ENCODE measurements around the gene CYP2R1.
"Not testable (repeated sequence)": the region's sequence is repeated elsewhere in the genome, so short reads cannot be mapped to it uniquely, and the experiment has no call there.

CYP2R1 gene

DNA sequence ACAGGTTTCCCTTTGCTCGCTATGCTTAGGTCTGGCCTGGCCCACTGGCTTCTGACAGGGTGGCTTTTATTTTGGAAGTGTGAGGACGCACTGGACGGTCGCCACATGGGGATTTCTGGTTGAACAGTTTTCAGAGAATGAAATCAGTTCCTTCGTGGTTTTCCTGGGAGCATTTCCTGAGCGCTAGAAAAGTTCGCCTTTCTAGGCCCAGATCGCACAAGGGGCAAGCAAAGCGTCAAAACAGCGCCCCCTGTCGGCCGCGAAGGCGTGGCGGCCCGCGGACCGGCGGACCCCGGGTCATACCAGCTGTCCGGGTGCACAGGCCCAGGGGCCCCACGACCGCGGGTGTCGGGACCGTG, 12.7 kb upstream of the CYP2R1 start:
- Mint-ChIP-seq H3K27ac (peak overlapping the region; percentile 86 to 94), H3K4me1 (peaks cover 52% of the 10 kb centered on the region), H3K9me3 (no peaks in the 10 kb centered on the region), H3K27me3 (no peaks in the 10 kb centered on the region), H3K4me3 (peak overlapping the region; percentile 93 to 95)
- ATAC-seq = peak; percentile 68
- DNase-seq = peak; percentile 81 to 85

DNA sequence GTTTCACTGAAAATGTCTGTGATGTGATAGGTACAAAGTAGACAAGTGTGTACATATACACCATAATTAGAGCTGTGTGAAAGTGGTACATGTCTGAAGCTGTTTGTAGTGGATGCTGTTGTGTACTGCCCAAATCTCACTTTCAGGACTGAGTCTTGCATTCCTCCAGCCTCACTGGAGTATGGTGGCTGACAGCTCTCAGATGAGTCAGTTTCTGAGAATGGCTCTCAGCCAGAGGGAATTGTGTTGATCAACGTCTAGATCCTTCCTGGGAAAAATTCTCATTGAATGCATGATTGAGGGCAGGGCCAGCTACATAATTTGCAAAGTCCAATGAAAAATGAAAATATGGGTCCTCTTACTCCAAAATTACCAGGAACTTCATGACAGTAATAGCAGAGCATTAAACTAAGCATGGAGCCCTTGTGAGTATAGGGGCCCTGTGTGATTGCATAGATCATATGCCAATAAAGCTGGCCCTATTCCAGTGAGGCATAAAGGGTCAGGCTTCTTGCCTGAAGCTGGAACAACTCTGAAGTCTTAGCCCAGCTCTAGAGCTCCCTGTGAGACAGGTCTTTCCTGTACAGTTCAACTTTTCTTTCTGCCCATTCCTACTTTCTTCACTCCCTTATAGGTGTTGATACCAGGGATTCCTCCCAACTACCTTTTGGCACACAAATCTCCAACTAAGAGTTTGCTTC, 10.8 kb upstream of the CYP2R1 start:
- Mint-ChIP-seq H3K4me1 (peaks cover 47% of the 10 kb centered on the region), H3K27me3 (no peaks in the 10 kb centered on the region), H3K27ac (no peak overlapping the region), H3K4me3 (no peak overlapping the region), H3K9me3 (no peaks in the 10 kb centered on the region)
- DNase-seq (no peak), ATAC-seq (no peak)

DNA sequence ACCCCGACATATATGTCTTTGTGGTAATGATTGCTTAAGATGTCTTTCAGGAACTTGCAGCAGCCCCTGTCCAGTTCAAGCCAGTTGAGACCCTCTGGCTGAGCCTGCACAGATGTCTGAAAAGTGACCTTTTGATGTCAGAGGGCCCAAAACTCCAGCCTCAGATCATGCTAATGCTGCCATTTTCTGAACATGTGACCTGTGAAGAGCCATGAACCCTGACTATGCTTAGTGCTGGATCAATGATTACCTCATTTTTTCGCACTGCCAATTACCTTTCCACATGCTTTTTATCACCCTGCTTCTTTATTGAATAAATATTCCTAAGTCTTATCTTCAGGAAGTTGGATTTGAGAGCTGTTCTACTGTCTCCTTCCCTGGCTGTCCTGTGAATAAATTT, 6.9 kb upstream of the CYP2R1 start:
- DNase-seq (no peak), ATAC-seq (no peak)
- Mint-ChIP-seq H3K4me3 (no peak overlapping the region), H3K27ac (no peak overlapping the region), H3K4me1 (peaks cover 30% of the 10 kb centered on the region), H3K27me3 (peaks cover 7% of the 10 kb centered on the region), H3K9me3 (no peaks in the 10 kb centered on the region)

DNA sequence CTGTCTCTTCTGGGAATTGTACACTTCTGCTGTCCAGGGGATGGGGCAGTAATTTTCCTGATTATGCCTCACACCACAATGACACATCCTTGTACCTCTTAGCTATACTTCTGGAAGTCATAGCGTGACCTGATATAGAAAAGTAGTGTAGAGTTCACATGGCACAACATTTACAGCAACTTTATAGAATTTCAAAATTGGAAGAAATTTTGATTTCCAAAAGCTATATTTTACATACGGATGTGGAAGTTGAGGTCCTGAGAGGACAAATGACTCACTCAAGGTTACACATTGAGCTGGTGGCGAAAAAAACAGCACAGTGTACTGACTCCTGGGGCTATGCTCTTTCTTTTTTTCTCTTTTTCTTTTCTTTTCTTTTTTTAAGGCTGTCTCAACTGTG, 6.3 kb upstream of the CYP2R1 start:
- H3K4me3 Mint-ChIP-seq = no peak overlapping the region
- peak overlapping the region in 1 of 2 donors; percentile 22 for H3K27ac Mint-ChIP-seq
- ATAC-seq (no peak), DNase-seq (no peak)
- H3K27me3 Mint-ChIP-seq = peaks cover 7% of the 10 kb centered on the region
- H3K9me3 Mint-ChIP-seq = no peaks in the 10 kb centered on the region
- H3K4me1 Mint-ChIP-seq = peaks cover 34% of the 10 kb centered on the region

DNA sequence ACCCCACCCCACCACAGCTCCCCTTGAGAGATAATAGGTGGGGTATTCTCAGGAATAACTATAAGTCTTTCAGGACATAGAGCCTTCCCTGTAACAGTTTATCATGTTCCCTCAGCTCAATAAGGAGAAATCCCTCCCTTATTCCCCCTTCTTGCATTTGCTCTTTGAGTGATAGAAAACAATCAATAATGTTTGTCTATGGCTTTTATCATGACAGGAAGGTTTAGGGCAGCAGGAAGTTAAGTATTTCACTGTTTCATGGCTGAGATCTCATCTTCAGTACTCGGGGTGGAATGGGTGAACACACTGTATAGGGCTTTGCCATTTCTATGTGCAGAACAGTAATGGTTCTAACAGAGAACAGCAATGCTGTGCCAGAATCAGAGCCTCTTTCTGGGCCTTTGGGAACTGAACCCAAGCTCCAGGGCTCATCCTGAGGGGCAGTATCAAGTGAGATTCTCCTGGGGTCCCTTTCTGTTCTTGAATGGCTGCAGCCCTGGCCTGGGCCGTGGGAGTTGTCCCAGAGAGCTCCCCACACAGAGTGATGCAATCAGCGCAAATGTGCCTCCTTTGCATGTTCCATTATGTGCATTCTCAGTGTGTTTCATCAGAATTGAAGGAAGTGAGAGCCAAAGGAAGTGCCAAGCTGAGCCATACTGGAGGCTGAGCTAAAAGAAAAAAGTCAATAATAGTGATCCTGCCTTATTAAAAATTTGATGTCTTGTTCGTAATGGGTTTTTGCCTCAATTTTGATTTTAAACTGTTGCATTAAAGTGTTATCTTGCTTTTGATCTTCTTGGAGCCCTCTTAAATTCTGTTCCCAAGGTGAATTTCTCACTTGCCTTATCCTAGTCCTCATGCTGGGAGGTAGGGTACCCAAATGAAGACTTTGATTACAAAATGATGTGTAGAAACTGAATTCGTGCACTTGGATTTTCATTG, 2.9 kb upstream of the CYP2R1 start:
- H3K9me3 Mint-ChIP-seq = no peaks in the 10 kb centered on the region
- no peak for ATAC-seq
- peak overlapping the region; percentile 36 to 56 for H3K4me3 Mint-ChIP-seq
- H3K27me3 Mint-ChIP-seq = peaks cover 7% of the 10 kb centered on the region
- H3K4me1 Mint-ChIP-seq = peaks cover 53% of the 10 kb centered on the region
- H3K27ac Mint-ChIP-seq = peak overlapping the region; percentile 95 to 97
- DNase-seq = peak; percentile 43 to 76

DNA sequence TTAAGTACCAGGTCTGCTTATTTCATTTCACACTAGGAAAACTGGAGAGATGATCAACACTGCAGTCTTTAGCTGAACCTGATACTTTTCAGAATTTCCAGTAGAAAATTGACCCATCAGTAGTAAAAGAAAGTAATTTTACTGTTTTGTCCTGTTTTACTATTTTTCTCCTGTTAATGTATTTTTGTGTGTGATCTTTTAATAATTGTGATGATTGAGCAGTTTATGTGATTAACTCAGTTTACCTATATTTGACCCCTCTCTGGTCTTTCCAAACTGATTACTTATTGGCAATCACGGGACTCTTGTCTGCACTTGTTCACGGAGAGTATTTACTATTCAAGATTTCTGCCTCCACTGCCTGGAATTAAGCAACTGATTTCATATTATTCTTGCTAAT, 546 bp upstream of the CYP2R1 start:
- no peak for ATAC-seq
- peaks cover 0 to 5% of the 10 kb centered on the region in 2 donors for H3K9me3 Mint-ChIP-seq

DNA sequence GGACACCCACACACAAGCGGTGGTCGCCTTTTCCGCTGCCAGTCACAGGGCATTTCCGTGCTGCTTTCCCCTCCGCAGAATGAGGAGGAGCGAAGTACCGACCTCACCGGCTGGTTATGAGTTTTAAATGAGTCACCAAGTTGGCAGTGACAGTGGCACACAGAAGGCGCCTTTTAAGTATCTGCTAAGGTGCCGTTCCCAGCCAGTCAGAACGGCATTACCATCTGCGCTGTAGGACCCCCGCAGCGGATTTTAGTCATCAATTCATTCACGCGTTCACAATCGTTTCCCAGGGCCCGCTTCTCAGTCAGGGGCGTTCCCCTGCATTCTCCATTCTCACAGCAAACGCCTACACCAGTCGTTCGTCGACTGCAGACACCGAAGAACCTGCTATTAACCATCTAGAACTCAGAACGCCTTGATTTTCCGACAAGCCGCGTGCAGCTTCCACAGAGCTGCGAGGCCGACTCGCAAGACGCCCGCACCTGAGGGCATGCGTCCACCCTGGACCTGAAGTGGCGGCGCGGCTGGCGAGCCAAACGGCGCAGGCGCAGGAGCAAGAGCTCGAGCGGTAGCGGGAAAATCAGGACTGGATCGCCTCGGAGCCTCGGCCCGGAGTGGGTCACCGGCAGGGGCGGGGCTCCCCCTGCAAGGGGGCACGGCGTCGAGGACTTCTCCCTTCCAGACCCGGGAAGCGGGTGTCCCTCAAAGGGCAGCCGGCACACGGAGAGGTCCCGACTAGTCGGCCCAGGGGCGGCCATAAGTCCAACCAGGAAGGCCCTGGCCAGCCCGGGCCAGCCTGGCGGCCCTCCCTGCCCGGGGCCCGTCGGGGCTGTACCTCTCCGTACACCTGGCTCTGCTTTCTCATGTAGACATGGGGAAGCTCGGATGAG, 642 bp downstream of the CYP2R1 start:
- ATAC-seq = peak; percentile 84
- Mint-ChIP-seq H3K9me3 (peaks cover 0 to 5% of the 10 kb centered on the region in 2 donors), H3K27ac (peak overlapping the region; percentile 98 to 99), H3K27me3 (peaks cover 7% of the 10 kb centered on the region), H3K4me3 (peak overlapping the region; percentile 95), H3K4me1 (peaks cover 80% of the 10 kb centered on the region)
- peak; percentile 92 to 96 for DNase-seq

More for the DNA sequence above, 546 bp upstream of the CYP2R1 start:
- Mint-ChIP-seq H3K27ac (peak overlapping the region in 1 of 2 donors; percentile 97), H3K4me1 (peaks cover 70% of the 10 kb centered on the region), H3K27me3 (peaks cover 7% of the 10 kb centered on the region), H3K4me3 (peak overlapping the region; percentile 95)
- DNase-seq = no peak

DNA sequence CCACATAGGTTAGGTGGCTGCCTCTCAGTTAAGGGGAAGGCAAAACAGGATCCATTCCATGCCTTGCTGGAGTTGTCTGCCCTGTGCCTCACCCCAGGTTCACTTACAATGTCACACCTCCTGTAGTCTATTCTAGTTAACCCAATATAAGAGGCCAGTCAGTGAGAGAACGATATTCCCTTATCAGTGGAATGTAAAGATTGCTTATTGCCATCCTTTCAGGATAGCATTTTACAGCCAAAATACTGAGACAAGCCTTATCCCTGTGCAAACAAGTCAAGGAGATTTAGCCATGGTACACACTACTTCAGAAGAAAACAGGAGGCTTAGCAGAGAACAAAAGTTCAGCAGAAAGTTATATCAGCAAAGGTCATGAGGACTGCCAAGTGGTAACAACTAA, 5.5 kb downstream of the CYP2R1 start:
- Mint-ChIP-seq H3K27ac (no peak overlapping the region), H3K4me1 (peaks cover 54% of the 10 kb centered on the region), H3K9me3 (peaks cover 18 to 20% of the 10 kb centered on the region in 2 donors), H3K4me3 (no peak overlapping the region), H3K27me3 (no peaks in the 10 kb centered on the region)
- DNase-seq = no peak
- ATAC-seq = no peak

DNA sequence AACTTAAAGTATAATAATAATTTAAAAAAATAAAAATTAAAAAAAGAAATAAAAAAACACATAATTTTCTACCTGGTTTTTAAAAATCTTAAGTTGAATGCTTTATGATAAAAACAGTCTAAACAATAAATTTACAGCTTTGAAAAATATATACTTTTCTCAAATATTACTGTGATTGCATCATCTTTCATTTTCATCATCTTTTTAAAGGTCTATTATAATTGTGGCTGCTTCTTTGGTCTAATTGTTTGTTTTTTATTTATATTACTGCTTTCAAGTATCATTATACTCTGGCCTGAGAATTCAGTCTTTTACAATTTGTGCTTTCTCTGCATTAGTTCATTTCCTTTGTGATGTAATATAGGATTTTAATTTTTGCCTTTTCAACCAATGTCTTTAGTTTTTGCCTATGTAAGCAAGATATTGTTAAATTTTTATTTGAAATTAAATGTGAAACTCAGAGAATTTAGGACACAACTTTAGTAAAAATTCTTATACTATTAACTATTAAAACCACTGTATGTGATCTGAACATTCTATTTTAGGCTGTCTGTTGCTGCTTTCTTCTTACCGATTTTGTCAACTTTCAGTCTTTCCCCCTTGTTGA, 7.3 kb downstream of the CYP2R1 start:
- no peak for DNase-seq
- ATAC-seq = no peak
- H3K27ac Mint-ChIP-seq = peak overlapping the region; percentile 93 to 94
- no peaks in the 10 kb centered on the region for H3K27me3 Mint-ChIP-seq
- H3K4me1 Mint-ChIP-seq = peaks cover 41% of the 10 kb centered on the region
- H3K9me3 Mint-ChIP-seq = peaks cover 18 to 23% of the 10 kb centered on the region in 2 donors
- H3K4me3 Mint-ChIP-seq = peak overlapping the region in 1 of 2 donors; percentile 8

DNA sequence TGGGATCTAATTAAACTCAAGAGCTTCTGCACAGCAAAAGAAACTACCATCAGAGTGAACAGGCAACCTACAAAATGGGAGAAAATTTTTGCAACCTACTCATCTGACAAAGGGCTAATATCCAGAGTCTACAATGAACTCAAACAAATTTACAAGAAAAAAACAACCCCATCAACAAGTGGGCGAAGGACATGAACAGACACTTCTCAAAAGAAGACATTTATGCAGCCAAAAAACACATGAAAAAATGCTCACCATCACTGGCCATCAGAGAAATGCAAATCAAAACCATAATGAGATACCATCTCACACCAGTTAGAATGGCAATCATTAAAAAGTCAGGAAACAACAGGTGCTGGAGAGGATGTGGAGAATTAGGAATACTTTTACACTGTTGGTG, 8.3 kb downstream of the CYP2R1 start:
- not testable (repeated sequence) for H3K27me3 Mint-ChIP-seq, DNase-seq, H3K4me3 Mint-ChIP-seq, ATAC-seq, H3K27ac Mint-ChIP-seq
- H3K4me1 Mint-ChIP-seq = peaks cover 31% of the 10 kb centered on the region
- H3K9me3 Mint-ChIP-seq = peaks cover 18 to 23% of the 10 kb centered on the region in 2 donors

DNA sequence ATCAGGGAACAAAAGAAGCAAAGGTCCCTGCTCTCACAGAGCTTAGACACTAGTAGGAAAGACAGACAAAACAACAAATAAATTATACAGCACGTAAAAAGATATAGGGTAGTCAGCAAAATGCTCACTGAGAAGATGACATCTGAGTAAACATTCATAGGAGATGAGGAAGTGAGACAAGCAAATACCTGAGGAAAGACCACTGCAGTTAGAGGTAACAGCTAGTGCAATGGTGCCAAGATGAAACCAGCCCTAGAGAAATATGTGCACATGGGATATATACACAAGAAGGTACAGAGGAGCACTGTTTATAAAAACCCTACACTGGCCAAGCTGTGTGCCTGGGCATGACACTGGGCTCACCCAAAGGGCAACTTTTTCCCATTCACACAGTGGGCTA, 9.8 kb downstream of the CYP2R1 start:
- DNase-seq = no peak
- no peaks in the 10 kb centered on the region for H3K27me3 Mint-ChIP-seq
- ATAC-seq = no peak
- H3K9me3 Mint-ChIP-seq = peaks cover 13 to 23% of the 10 kb centered on the region in 2 donors
- H3K27ac Mint-ChIP-seq = peak overlapping the region in 1 of 2 donors; percentile 86
- no peak overlapping the region for H3K4me3 Mint-ChIP-seq
- peaks cover 18% of the 10 kb centered on the region for H3K4me1 Mint-ChIP-seq

DNA sequence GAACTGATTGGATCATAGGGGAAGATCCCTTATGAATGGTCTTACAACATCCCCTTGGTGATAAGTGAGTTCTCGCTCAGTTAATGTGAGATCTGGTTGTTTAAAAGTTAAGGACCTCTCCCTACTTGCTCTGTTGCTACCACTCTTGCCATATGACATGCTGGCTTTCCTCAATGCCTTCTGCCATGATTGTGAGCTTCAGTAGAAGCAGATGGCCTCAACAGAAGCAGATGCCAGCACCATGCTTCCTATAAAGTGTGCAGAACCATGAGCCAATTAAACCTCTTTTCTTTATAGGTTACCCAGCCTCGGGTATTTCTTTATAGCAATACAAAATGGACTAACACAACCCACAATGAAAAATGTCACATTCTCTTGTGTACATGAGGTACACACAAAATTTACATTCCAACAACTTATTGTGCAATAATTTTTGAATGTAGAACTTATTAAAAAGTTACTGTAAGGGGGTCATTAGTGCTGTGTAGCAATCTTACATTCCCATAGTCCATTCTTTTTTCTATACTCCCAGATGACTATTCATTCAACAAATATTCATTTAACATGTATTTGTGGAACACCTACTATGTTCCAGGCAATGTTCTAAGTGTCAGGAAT, 10.3 kb downstream of the CYP2R1 start:
- no peak overlapping the region for H3K4me3 Mint-ChIP-seq
- DNase-seq = no peak
- peaks cover 13% of the 10 kb centered on the region for H3K4me1 Mint-ChIP-seq
- H3K27ac Mint-ChIP-seq = no peak overlapping the region
- H3K27me3 Mint-ChIP-seq = no peaks in the 10 kb centered on the region
- no peak for ATAC-seq
- peaks cover 13 to 23% of the 10 kb centered on the region in 2 donors for H3K9me3 Mint-ChIP-seq

DNA sequence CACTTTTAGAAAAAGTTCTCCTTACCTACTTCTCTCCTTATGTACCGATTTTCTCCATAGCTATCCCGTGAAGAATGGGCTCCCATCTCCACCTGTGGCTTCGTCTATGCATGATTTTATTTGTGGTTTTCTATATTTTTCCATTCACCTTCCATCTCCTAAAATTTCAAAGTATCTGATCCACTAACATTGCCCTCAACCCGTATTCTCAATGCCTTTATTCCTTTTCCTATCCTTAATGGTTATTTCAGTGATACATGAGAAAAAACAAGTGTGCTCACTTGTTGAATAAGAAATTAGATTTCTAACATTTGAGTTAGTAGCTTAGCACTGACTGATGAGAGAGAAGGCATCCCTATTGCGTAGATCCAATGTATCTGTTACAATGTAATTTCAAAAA, 16.9 kb downstream of the CYP2R1 start:
- DNase-seq = no peak
- no peaks in the 10 kb centered on the region for H3K27me3 Mint-ChIP-seq
- no peak overlapping the region for H3K4me3 Mint-ChIP-seq
- peaks cover 14% of the 10 kb centered on the region for H3K4me1 Mint-ChIP-seq
- H3K27ac Mint-ChIP-seq = no peak overlapping the region
- no peak for ATAC-seq
- no peaks in the 10 kb centered on the region for H3K9me3 Mint-ChIP-seq

DNA sequence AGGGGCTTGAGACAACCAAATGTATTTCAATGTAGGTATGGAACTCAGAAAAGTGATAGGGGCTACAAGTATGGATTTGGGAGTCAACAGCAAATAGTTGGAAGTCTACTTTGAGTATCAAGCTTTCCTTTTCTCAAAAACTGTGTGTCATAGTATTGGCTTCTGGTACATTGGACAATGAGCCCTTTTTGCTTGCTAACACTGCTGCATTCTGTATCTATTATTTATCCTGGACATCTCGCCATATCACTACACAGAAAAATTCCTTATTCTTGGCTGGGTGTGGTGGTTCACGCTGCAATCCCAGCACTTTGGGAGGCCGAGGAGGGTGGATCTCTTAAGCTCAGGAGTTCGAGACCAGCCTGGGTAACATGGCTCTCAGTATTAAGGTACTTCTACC, 18.4 kb downstream of the CYP2R1 start:
- Mint-ChIP-seq H3K27me3 (no peaks in the 10 kb centered on the region), H3K4me3 (no peak overlapping the region), H3K4me1 (peaks cover 14% of the 10 kb centered on the region), H3K9me3 (no peaks in the 10 kb centered on the region), H3K27ac (peak overlapping the region in 1 of 2 donors; percentile 72)
- ATAC-seq (no peak), DNase-seq (no peak)
